GM23338 (cell line): ENCODE results near the gene PDE7B.

Source experiments
- CREB1 ChIP-seq: fragments of 250-450 bp; sonication (Bioruptor Pico); IDR thresholded peaks from 2 replicates; pipeline ENCODE4 v1.5.0; 2020; ENCODE audit warnings: low read depth, mild to moderate bottlenecking, moderate library complexity
- CTCF ChIP-seq, 2 experiments: fragments of 200-600 bp in 1 of 2; sonication (generic) in 1 of 2; conservative IDR thresholded peaks; 2 replicates each; pipeline versions ENCODE4 v1.5.1 to v1.6.1; 2016 to 2017; ENCODE audit warnings: antibody characterized with exemption in 2 of 2, low read depth in 2 of 2, mild to moderate bottlenecking in 2 of 2, moderate library complexity in 1 of 2
- EZH2 ChIP-seq: fragments of 200-600 bp; sonication (generic); IDR thresholded peaks from one replicate; pipeline ENCODE4 v1.8.0; 2017; ENCODE audit warnings: antibody characterized with exemption, mild to moderate bottlenecking, low read depth; ENCODE audit not compliant: unreplicated experiment
- EZH2phosphoT487 ChIP-seq: fragments of 200-600 bp; sonication (generic); IDR thresholded peaks from one replicate; pipeline ENCODE4 v1.8.1; 2018; ENCODE audit warnings: antibody characterized with exemption; ENCODE audit not compliant: unreplicated experiment
- JUNB ChIP-seq: IDR thresholded peaks from one replicate; pipeline ENCODE4 v1.6.1; 2016; ENCODE audit warnings: antibody characterized with exemption; ENCODE audit not compliant: unreplicated experiment
- NANOG ChIP-seq: IDR thresholded peaks from 2 replicates; pipeline ENCODE4 v1.6.1; 2016; ENCODE audit warnings: antibody characterized with exemption, borderline replicate concordance
- POLR2AphosphoS5 ChIP-seq: IDR thresholded peaks from 2 replicates; pipeline ENCODE4 v1.6.1; 2016; ENCODE audit warnings: antibody characterized with exemption, low read depth
- STAT1 ChIP-seq: IDR thresholded peaks from one replicate; pipeline ENCODE4 v1.6.1; 2016; ENCODE audit warnings: antibody characterized with exemption; ENCODE audit not compliant: unreplicated experiment
- ZNF114 ChIP-seq: fragments of 250-450 bp; sonication (Bioruptor Pico); IDR thresholded peaks from 2 replicates; pipeline ENCODE4 v1.5.0; 2020; ENCODE audit warnings: mild to moderate bottlenecking, moderate library complexity
- TF ChIP-seq, protein P1 (sequence below): IDR thresholded peaks from 2 replicates; pipeline ENCODE4 v1.6.1; 2016; ENCODE audit warnings: antibody characterized with exemption
- TF ChIP-seq, protein P2 (sequence below): IDR thresholded peaks from one replicate; pipeline ENCODE4 v1.6.1; 2018; ENCODE audit warnings: antibody characterized with exemption; ENCODE audit not compliant: unreplicated experiment
- TF ChIP-seq, protein P3 (sequence below): fragments of 250-450 bp; sonication (Bioruptor Pico); IDR thresholded peaks from 2 replicates; pipeline ENCODE4 v1.5.0; 2020; ENCODE audit warnings: mild to moderate bottlenecking, moderate library complexity

GRCh38 chr6:135941275-135942025 lies 89.9 kb downstream of the PDE7B start:
- no peak for TF ChIP-seq CTCF (conservative IDR thresholded peaks at IDR 0.05; ENCODE audit: low read depth in 2 of 2)
- TF ChIP-seq JUNB, result no peak
- no peak for TF ChIP-seq POLR2AphosphoS5
- TF ChIP-seq, protein P1, sequence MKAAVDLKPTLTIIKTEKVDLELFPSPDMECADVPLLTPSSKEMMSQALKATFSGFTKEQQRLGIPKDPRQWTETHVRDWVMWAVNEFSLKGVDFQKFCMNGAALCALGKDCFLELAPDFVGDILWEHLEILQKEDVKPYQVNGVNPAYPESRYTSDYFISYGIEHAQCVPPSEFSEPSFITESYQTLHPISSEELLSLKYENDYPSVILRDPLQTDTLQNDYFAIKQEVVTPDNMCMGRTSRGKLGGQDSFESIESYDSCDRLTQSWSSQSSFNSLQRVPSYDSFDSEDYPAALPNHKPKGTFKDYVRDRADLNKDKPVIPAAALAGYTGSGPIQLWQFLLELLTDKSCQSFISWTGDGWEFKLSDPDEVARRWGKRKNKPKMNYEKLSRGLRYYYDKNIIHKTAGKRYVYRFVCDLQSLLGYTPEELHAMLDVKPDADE, result no peak
- no peak for TF ChIP-seq CREB1
- TF ChIP-seq EZH2, result no peak
- no peak for TF ChIP-seq ZNF114 (CRISPR knock-in tag)
- TF ChIP-seq EZH2phosphoT487, result no peak
- TF ChIP-seq, protein P2, sequence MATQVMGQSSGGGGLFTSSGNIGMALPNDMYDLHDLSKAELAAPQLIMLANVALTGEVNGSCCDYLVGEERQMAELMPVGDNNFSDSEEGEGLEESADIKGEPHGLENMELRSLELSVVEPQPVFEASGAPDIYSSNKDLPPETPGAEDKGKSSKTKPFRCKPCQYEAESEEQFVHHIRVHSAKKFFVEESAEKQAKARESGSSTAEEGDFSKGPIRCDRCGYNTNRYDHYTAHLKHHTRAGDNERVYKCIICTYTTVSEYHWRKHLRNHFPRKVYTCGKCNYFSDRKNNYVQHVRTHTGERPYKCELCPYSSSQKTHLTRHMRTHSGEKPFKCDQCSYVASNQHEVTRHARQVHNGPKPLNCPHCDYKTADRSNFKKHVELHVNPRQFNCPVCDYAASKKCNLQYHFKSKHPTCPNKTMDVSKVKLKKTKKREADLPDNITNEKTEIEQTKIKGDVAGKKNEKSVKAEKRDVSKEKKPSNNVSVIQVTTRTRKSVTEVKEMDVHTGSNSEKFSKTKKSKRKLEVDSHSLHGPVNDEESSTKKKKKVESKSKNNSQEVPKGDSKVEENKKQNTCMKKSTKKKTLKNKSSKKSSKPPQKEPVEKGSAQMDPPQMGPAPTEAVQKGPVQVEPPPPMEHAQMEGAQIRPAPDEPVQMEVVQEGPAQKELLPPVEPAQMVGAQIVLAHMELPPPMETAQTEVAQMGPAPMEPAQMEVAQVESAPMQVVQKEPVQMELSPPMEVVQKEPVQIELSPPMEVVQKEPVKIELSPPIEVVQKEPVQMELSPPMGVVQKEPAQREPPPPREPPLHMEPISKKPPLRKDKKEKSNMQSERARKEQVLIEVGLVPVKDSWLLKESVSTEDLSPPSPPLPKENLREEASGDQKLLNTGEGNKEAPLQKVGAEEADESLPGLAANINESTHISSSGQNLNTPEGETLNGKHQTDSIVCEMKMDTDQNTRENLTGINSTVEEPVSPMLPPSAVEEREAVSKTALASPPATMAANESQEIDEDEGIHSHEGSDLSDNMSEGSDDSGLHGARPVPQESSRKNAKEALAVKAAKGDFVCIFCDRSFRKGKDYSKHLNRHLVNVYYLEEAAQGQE, result no peak
- no peak for TF ChIP-seq NANOG
- TF ChIP-seq, protein P3, sequence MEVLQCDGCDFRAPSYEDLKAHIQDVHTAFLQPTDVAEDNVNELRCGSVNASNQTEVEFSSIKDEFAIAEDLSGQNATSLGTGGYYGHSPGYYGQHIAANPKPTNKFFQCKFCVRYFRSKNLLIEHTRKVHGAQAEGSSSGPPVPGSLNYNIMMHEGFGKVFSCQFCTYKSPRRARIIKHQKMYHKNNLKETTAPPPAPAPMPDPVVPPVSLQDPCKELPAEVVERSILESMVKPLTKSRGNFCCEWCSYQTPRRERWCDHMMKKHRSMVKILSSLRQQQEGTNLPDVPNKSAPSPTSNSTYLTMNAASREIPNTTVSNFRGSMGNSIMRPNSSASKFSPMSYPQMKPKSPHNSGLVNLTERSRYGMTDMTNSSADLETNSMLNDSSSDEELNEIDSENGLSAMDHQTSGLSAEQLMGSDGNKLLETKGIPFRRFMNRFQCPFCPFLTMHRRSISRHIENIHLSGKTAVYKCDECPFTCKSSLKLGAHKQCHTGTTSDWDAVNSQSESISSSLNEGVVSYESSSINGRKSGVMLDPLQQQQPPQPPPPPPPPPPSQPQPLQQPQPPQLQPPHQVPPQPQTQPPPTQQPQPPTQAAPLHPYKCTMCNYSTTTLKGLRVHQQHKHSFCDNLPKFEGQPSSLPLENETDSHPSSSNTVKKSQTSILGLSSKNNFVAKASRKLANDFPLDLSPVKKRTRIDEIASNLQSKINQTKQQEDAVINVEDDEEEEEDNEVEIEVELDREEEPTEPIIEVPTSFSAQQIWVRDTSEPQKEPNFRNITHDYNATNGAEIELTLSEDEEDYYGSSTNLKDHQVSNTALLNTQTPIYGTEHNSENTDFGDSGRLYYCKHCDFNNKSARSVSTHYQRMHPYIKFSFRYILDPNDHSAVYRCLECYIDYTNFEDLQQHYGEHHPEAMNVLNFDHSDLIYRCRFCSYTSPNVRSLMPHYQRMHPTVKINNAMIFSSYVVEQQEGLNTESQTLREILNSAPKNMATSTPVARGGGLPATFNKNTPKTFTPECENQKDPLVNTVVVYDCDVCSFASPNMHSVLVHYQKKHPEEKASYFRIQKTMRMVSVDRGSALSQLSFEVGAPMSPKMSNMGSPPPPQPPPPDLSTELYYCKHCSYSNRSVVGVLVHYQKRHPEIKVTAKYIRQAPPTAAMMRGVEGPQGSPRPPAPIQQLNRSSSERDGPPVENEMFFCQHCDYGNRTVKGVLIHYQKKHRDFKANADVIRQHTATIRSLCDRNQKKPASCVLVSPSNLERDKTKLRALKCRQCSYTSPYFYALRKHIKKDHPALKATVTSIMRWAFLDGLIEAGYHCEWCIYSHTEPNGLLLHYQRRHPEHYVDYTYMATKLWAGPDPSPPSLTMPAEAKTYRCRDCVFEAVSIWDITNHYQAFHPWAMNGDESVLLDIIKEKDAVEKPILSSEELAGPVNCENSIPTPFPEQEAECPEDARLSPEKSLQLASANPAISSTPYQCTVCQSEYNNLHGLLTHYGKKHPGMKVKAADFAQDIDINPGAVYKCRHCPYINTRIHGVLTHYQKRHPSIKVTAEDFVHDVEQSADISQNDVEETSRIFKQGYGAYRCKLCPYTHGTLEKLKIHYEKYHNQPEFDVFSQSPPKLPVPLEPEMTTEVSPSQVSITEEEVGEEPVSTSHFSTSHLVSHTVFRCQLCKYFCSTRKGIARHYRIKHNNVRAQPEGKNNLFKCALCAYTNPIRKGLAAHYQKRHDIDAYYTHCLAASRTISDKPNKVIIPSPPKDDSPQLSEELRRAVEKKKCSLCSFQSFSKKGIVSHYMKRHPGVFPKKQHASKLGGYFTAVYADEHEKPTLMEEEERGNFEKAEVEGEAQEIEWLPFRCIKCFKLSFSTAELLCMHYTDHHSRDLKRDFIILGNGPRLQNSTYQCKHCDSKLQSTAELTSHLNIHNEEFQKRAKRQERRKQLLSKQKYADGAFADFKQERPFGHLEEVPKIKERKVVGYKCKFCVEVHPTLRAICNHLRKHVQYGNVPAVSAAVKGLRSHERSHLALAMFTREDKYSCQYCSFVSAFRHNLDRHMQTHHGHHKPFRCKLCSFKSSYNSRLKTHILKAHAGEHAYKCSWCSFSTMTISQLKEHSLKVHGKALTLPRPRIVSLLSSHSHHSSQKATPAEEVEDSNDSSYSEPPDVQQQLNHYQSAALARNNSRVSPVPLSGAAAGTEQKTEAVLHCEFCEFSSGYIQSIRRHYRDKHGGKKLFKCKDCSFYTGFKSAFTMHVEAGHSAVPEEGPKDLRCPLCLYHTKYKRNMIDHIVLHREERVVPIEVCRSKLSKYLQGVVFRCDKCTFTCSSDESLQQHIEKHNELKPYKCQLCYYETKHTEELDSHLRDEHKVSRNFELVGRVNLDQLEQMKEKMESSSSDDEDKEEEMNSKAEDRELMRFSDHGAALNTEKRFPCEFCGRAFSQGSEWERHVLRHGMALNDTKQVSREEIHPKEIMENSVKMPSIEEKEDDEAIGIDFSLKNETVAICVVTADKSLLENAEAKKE, result no peak
- no peak for TF ChIP-seq STAT1
